Adrenal gland (tissue), 12 donors: Measurements from ENCODE around the gene HPF1. TPM values are rescaled to one million over a fixed set of nuclear protein-coding genes. Genes with fewer than 3 reads are reported as not detected.
"Not testable (repeated sequence)": the region's sequence is repeated elsewhere in the genome, so short reads cannot be mapped to it uniquely, and the experiment has no call there.

Experiments
- DNase-seq, 7 donors: peaks; one replicate each; pipeline ENCODE4 v3.0.0-alpha.2; 2019 to 2020
- H3K27ac ChIP-seq, 5 donors: fragments of 200-600 bp; sonication (generic) in 4 of 5; 1 replicate in 3 of 5; 2 replicates in 2 of 5; pipeline versions ENCODE4 v1.5.1 to v1.8.0; 2016 to 2020; ENCODE audit warnings: mild to moderate bottlenecking in 1 of 5
- H3K27me3 ChIP-seq: fragments of 200-600 bp; 2 replicates; pipeline ENCODE4 v1.8.0; 2021
- H3K36me3 ChIP-seq, 2 donors: fragments of 200-600 bp; replicated peaks in 1 of 2; 1 replicate in 1 of 2; 2 replicates in 1 of 2; pipeline versions ENCODE4 v1.5.1 to v1.8.0; 2018 to 2022
- H3K4me1 ChIP-seq, 2 donors: fragments of 200-600 bp; replicated peaks in 1 of 2; 1 replicate in 1 of 2; 2 replicates in 1 of 2; pipeline versions ENCODE4 v1.5.1 to v1.8.0; 2018 to 2021
- H3K4me3 ChIP-seq, 4 donors: fragments of 200-600 bp; sonication (generic) in 3 of 4; one replicate each; pipeline ENCODE4 v1.5.1; 2016 to 2018
- H3K9me3 ChIP-seq, 3 donors: fragments of 200-600 bp; sonication (generic) in 1 of 3; replicated peaks in 1 of 3; 1 replicate in 2 of 3; 2 replicates in 1 of 3; pipeline versions ENCODE4 v1.5.1 to v1.8.0; 2016 to 2021
- CTCF ChIP-seq, 6 experiments: fragments of 450-650 bp in 4 of 6; fragments of 200-600 bp in 2 of 6; sonication (generic) in 1 of 6; IDR thresholded peaks; 1 replicate in 5 of 6; 2 replicates in 1 of 6; pipeline versions ENCODE4 v1.5.1 to v1.8.0; 2016 to 2021; ENCODE audit warnings: antibody characterized with exemption in 6 of 6, mild to moderate bottlenecking in 2 of 6, moderate library complexity in 1 of 6
- POLR2A ChIP-seq, 2 donors: fragments of 450-650 bp; IDR thresholded peaks; one replicate each; pipeline ENCODE4 v1.6.1; 2017; ENCODE audit warnings: antibody characterized with exemption in 2 of 2, mild to moderate bottlenecking in 2 of 2, moderate library complexity in 1 of 2
- WGBS, 4 donors: extraction: QIAGEN DNeasy Blood & Tissue Kit in 2 of 4; methylation state at CpG; one replicate each; pipeline versions ENCODE4 v1.1.5 to v1.1.7; 2013 to 2017; 5-methylcytosine and 5-hydroxymethylcytosine counted together
- intact Hi-C, 2 donors: fragments of 100-400 bp; cut with DNase I; formaldehyde crosslinking; loops; one replicate each; pipeline versions ENCODE4 v1.14.1 to v1.15.0; 2022 to 2023
- polyA plus RNA-seq, 3 donors: library from polyadenylated mRNA; stranded (reverse); fragments of 200-250 nt in 2 of 3; fragments of 350-450 nt in 1 of 3; fragmentation: Illumina TruSeq in 1 of 3; extraction: RNeasy Lipid Tissue Mini Kit (QIAGEN cat#74804) in 1 of 3; gene quantifications; one replicate each; pipeline ENCODE4 v1.2.3, GENCODE V29; 2013 to 2014
- total RNA-seq, 9 donors: library from RNA; depleted of rRNA in 4 of 9; stranded (reverse); fragments of >200 nt in 4 of 9; fragments of 120-200 nt in 1 of 9; fragmentation: NEBNext Ultra II Directional in 1 of 9; extraction: Animal tissue kit (Norgen Biotek cat#: 25700) in 1 of 9; gene quantifications; one replicate each; pipeline versions ENCODE4 v1.1.0 to v1.2.4, GENCODE V29; 2013 to 2023
- donor health status: healthy with polysubstance abuse.
- donor health status: Bipolar disorder and iron deficiency.
- donor health status: DM: yes; HTN: yes; CAD: no.
- donor health status: DM: no; HTN: no; CAD: no.
- donor health status: DM: no; HTN: no; CAD: no.
- donor health status: DM: yes; HTN: yes; CAD: no.

The HPF1 gene
- total and polyA plus RNA-seq, 12 donors, result 20.5 to 71.2 (median 28.4) TPM

- peaks cover 5% of the 10 kb centered on the region for H3K27me3 ChIP-seq
Measured at GRCh38 chr4:169791062-169791461, 33.3 kb upstream of the HPF1 start.

GRCh38 chr4:169774466-169775445 is 17.0 kb upstream of the HPF1 start:
- peak in 1 of 7 donors; percentile 5 for DNase-seq
- intact Hi-C loops, result no loop called here
- Histone ChIP-seq H3K27ac (no peak overlapping the region), H3K4me3 (peak overlapping the region in 1 of 4 donors; percentile 15), H3K4me1 (peaks cover 0 to 7% of the 10 kb centered on the region in 2 donors), H3K27me3 (peaks cover 14% of the 10 kb centered on the region), H3K36me3 (no peaks in the 10 kb centered on the region), H3K9me3 (no peaks in the 10 kb centered on the region)
- TF ChIP-seq POLR2A (IDR thresholded peaks at IDR 0.05) (no peak), CTCF (IDR thresholded peaks at IDR 0.05) (no peak)
- WGBS, 4 donors, result 21 to 30% (median 23%) methylated on average over 40 to 58 of the region's 58 CpGs

More at GRCh38 chr4:169791062-169791461, 33.3 kb upstream of the HPF1 start:
- TF ChIP-seq POLR2A (IDR thresholded peaks at IDR 0.05) (no peak), CTCF (IDR thresholded peaks at IDR 0.05) (no peak)
- intact Hi-C loops, result no loop called here
- Histone ChIP-seq H3K9me3 (no peaks in the 10 kb centered on the region), H3K4me3 (no peak overlapping the region), H3K27ac (no peak overlapping the region), H3K36me3 (no peaks in the 10 kb centered on the region), H3K4me1 (peaks cover 0 to 9% of the 10 kb centered on the region in 2 donors)
- DNase-seq, result no peak
- 39 to 59% (median 48%) methylated on average over 2 of the region's 2 CpGs for WGBS, 4 donors

GRCh38 chr4:169773889-169774288 is 16.1 kb upstream of the HPF1 start:
- intact Hi-C loops, result no loop called here
- H3K36me3 ChIP-seq, result no peaks in the 10 kb centered on the region
- H3K27me3 ChIP-seq, result peaks cover 14% of the 10 kb centered on the region
- WGBS, 4 donors, result 80 to 90% (median 83%) methylated on average over 7 of the region's 7 CpGs
- TF ChIP-seq CTCF (IDR thresholded peaks at IDR 0.05) (no peak), POLR2A (IDR thresholded peaks at IDR 0.05) (no peak)
- H3K4me3 ChIP-seq, result no peak overlapping the region
- H3K4me1 ChIP-seq, result peaks cover 0 to 7% of the 10 kb centered on the region in 2 donors
- no peak for DNase-seq
- H3K27ac ChIP-seq, result no peak overlapping the region
- H3K9me3 ChIP-seq, result no peaks in the 10 kb centered on the region

- H3K4me1 ChIP-seq, H3K36me3 ChIP-seq, H3K9me3 ChIP-seq, H3K27me3 ChIP-seq, DNase-seq, H3K27ac ChIP-seq, intact Hi-C loops, H3K4me3 ChIP-seq: not testable (repeated sequence)
- 76 to 87% (median 82%) methylated on average over 11 of the region's 11 CpGs for WGBS, 4 donors
Measured at GRCh38 chr4:169771556-169772080, 13.9 kb upstream of the HPF1 start.
